HK-2 (cell line): ENCODE results near the gene LILRB5.
"Not testable (repeated sequence)": the region's sequence is repeated elsewhere in the genome, so short reads cannot be mapped to it uniquely, and the experiment has no call there.

Experiments
- DNase-seq: peaks from one replicate; pipeline ENCODE4 v3.0.0-alpha.2; 2018; ENCODE audit not compliant: unreplicated experiment

LILRB5 gene

DNA sequence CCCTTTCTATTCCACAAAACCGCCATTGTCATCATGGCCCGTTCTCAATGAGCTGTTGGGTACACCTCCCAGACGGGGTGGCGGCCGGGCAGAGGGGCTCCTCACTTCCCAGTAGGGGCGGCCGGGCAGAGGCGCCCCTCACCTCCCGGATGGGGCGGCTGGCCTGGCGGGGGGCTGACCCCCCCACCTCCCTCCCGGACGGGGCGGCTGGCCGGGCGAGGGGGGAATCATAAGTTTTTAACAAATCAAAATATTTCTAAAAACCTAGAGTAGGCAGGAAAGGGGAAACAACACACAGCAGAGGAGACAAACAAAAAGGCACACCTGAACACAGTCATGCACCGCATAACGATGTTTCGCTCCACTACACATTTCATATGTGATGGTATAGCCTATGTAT lies 42.3 kb downstream of the LILRB5 start:
- not testable (repeated sequence) for DNase-seq

DNA sequence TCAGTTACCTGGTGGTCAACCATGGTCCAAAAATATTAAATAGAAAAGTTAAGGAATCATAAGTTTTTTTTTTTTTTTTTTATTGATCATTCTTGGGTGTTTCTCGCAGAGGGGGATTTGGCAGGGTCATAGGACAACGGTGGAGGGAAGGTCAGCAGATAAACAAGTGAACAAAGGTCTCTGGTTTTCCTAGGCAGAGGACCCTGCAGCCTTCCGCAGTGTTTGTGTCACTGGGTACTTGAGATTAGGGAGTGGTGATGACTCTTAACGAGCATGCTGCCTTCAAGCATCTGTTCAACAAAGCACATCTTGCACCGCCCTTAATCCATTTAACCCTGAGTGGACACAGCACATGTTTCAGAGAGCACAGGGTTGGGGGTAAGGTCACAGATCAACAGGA lies 42.9 kb downstream of the LILRB5 start:
- DNase-seq: not testable (repeated sequence)

DNA sequence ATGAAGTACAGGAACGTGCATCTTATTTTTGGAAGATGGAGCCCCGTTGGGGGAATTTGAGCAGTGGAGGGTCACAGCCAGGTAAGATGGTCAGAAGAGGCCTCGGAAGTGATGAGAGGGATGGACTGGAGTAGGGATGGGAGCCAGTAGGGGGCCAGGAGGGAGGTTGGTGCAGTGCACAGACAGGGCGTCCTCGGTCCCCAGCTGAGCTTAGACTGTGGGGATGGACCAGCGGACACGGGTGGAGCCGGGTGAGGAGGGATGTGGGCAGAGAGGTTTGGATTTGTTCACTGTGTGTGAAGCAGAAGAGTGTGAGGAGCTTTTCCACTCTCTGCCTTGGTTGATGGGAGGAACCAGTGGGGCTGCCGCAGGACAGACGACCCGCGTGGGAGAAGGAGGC lies 45.8 kb downstream of the LILRB5 start:
- DNase-seq: no peak

DNA sequence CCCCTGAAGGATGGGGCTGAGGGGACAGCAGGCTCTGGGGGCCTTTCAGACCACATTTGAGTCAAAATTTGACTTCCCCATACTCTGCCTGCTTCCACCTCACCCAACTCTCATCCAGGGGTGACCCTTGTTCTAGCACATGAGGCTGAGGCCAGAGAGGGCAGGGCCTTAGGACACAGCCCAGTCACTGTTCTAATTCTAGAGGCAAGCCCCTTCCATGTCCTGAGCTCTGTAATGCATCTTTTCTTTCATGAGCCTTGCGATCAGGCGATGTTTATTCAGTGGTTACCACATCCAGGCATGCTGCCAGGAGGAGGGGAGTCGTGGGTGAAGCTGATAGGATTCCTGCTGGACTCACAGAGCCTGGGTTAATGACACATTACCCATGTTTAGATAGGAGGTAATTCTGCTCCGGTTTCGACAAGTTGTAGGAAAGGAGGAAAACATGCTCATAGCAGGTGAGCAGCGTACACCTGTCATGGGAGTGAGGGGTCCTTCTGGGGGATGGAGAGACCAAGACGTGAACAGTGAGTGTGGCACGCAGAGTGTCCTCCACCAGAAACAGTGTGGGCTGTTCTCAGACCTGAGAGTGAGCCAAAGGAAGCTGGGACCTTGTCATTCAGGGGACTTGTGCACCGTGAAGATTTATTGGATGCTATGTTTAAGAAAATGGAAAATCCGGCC lies 47.1 kb downstream of the LILRB5 start:
- DNase-seq: peak; percentile 92

DNA sequence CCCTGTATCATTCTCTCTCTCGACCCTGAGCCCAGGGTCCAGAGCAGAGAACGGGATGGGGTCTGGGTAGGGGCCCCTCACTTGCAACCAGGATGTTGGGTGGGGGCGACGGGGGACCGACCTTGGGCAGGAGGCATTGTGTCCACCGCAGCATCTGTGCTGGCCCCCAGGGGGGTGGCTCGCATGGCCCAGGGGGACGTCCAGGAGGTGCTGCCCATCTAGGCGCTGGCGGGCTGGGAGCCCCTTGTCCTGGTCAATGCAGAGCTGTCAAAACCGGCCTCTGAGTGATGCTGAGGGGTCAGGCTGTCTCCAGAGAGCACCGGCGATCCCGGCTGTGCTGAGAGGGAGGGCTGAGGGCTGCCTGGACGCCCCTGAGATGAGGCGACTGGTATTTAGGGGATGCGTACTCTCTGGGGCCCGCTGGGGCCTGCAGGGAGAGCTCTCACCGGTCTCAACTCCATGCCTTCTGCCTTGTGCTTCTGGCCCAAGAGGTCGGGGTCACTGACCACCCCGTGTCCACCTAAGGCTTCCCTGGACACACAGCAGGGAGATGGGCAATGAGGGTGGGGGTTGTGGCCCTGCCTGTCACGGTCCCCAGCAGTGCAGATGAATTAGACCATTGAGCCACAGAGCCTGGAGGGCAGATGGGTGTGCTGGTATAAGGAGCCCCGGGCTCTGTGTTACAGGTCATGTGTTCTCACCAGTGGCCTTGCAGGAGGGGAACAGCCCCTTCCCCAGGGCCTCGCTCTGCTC lies 47.8 kb downstream of the LILRB5 start:
- no peak for DNase-seq

DNA sequence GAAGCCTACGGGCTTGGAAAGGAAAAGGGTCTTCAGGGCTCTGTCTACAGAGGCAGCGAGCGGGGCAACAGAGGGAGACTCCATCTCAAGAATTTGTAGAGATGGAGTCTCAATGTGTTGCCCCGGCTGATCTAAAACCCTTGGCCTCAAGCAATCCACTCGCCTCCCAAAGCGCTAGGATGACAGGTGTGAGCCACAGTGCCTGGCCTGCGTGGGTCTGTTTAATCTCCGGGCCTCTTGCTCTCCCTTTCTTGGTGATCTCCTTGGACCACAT lies 48.4 kb downstream of the LILRB5 start:
- DNase-seq: no peak

DNA sequence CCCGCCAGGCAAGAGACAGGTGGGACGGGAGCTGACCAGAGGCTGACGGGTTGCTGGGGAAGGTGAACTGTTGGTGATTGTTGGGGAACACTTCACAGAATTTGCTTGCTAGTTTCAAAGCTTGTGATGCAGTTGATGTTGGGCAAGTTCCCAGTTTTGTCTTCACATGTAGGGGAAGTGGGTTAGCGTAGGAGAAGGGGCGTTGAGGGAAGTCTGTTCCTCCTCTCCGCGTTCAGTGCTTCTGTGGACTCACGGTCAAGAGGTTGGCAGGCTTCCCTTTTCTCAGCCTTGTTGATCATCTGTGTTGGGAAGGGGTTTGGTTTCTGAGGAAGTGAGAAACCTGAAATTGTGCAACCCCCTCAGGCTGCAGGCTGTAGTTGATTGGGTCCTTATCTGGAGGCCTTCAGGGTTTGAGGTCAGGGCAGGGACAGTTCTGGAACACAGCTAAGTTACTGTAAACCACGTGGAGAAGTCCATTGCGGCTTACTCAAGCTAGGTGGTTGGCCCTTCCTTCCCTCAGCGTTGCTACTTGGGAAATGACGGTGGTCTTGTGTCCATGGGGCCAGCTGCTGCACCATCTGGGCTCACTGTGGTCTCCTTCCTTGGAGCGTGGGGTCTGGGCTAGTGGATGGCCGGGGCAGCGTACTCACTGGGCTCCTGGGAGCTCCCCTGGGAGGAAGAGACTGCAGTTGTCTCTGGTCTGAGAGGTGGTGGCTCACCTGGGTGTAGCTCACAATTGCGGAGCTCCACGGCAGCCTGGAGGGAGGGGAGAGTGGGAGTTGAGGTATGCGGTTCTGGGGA lies 48.9 kb downstream of the LILRB5 start:
- no peak for DNase-seq

DNA sequence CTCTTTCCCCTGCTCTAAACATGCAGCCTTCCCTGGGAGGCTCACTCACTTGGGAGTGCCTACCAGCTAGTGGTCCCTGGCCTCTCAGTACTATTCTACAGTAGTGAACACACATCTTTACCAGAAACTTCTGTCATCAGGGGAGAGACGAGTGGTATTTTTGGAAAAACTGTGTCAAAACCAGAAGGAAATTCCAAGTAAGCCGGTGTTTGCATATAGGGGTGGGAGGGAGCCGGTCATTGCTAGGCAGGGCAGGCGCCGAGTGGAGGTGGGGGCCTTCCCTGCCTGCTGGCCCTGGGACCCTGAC lies 49.4 kb downstream of the LILRB5 start:
- DNase-seq: no peak

DNA sequence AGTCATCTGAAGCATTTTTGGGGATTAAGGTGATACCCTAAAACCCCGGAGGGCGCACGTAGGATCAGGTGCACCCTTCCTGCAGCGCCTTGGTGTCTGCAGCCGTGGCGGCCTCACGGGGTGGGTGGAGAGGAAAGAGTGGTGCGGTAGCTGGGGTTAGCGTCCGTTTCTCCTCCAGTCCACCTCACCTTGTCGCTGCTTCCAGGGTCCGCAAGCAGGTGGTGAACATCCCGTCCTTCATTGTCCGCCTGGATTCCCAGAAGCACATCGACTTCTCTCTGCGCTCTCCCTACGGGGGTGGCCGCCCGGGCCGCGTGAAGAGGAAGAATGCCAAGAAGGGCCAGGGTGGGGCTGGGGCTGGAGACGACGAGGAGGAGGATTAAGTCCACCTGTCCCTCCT lies 49.9 kb downstream of the LILRB5 start:
- DNase-seq: not testable (repeated sequence)

DNA sequence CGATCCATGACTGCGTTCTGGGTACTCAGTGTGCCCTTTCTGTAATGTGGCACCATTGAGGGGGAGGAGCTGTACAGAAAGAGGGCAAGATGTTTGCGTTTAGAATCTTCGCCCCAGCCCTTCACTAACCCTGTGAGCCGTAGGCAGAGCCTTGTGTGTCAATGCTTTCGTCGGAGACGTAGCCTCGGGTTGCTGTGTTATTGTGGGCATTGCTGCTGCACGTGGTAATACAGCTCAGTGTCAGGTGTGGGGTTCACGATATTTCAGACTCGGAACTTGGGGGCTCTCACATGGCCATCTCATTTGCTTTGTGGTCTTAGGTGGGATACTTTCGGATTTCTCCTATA lies 50.3 kb downstream of the LILRB5 start:
- no peak for DNase-seq

DNA sequence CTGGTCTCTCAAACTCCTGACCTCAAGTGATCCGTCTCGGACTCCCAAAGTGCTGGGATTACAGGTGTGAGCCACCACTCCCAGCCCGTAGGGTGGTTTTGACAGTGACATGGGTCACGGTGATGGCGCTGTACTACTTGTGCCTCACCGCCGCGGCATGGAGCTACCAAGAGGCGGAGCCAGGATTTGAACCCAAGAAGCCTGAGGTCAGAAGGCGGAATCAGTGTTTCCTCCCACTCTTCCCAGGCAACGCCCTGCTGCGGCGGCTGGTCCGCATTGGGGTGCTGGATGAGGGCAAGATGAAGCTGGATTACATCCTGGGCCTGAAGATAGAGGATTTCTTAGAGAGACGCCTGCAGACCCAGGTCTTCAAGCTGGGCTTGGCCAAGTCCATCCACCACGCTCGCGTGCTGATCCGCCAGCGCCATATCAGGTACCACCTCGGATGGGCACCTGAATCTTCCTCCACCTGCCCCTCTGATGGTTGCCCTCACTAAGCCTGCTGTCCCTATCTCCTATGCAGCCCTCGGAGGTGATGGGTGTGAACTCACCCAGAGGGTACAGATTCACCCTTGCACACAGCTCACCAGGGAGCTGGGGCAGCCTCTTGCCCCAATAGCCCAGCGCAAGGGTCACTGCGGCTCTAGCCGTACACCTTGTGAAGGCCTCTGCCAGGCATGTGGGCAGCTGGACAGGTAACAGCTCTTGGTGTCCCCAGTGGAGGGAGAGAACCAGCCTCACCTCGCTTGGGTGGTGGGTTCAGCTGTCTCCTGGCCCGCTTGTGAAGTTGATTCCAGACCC lies 50.8 kb downstream of the LILRB5 start:
- DNase-seq: no peak

DNA sequence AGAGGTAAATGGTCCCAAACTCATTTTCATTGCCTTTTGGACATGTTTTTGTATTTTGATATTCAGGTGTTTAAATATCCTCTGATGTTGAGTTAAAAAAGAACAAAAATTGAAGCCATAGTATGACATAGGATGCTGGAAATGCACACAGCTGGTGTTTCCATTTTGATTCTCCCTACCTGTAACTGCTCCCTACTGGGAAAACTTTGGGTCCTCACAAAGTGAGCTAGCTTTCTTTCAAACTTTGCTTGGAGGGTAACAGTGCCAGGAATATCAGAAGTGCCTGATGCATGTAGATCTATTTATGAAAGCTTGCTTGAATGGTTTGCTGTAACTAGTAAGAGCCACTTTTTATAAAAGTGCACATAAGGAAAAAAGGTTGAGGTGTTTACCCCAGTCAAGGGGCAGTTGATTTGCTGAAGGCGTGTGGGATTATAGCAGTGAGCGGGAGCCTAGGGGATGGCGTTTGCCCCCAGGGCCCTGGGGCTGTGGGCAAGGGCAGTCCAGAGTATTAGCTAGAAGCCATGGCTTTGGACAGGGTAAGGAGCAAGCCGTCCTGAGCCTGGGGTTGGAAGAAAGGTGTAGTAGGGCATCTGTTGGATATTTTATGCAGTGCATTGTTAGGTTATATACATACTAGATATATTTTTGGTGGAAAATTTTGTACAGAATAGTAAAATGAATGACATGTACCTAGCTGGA lies 52.2 kb downstream of the LILRB5 start:
- DNase-seq: no peak

DNA sequence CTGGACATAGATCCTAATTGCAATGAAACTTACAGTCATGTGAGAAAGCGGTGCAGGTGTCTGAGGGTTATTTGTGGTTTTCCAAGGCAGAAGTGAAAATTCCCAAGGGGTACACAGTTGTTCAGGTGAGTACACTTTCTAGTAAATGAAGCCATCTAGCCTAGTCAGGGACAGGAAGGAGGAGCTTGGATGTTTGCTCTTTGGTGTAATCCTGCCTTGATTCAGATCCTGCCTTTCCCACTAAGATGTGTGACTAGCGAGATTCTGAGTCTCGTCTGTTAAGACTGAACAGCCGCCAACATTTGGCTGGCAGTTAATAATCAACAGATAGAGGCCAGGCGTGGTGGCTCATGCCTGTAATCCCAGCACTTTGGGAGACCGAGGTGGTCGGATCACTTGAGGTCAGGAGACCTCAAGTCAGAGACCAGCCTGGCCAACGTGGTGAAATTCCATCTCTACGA lies 53.9 kb downstream of the LILRB5 start:
- peak; percentile 73 for DNase-seq

DNA sequence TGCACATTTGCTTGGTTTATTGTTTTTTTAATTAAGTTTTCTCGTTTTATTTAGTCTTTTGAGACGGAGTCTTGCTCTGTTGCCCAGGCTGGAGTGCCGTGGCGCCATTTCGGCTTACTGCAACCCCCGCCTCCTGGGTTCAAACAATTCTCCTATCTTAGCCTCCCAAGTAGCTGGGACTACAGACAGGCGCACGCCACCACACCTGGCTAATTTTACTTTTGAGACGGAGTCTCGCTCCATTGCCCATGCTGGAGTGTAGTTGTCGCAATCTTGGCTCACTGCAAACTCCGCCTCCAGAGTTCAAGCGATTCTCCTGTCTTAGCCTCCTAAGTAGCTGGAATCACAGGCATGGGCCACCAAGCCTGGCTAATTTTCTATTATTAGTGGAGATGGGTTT lies 55.1 kb downstream of the LILRB5 start:
- no peak for DNase-seq

DNA sequence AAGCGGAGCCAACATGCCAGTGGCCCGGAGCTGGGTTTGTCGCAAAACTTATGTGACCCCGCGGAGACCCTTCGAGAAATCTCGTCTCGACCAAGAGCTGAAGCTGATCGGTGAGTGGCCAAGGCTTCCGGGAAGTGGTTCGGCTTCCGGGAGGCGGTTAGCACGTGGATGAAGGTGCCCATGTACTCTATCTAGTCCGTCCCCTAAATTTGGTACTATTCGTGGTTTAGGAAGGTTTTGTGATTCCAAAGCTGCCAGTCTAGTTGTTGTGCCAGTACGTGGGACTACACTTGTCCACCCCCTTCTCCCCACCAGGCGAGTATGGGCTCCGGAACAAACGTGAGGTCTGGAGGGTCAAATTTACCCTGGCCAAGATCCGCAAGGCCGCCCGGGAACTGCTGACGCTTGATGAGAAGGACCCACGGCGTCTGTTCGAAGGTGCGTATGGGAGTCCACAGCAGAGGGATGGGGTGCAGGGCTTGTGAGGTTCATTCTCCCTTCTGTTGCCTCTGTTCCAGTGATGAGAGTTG lies 55.8 kb downstream of the LILRB5 start:
- no peak for DNase-seq
